ENCODE results near the gene IFT80.
"Not testable (repeated sequence)": the region's sequence is repeated elsewhere in the genome, so short reads cannot be mapped to it uniquely, and the experiment has no call there.

DNA sequence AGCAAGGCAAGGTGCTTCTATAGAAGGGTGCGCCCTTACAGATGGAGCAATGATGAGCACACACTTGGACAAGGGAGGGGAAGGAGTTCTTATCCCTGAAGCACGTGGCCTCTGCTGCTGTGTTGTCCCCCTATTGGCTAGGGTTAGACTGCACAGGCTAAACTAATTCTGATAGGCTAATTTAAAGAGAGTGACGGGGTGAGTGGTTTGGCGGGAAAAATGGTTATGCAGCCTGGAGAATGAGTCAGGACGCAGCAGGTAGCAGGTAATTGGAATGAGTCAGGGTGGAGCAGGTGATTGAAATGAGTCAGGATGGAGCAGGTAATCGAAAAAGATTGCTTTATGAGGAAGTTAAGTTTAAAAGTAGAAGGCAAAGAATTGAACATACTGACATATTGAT is 158.3 kb downstream of the IFT80 start:
- TF ChIP-seq POLR2A (IDR thresholded peaks at IDR 0.05; ENCODE audit: low read depth, low read length); POLR2AphosphoS5 (IDR thresholded peaks at IDR 0.05; ENCODE audit: insufficient read depth, low read depth, low read length): not testable (repeated sequence)

Data from endothelial cell of umbilical vein (primary cell).